ENCODE data around the gene DEPDC5. TPM values are rescaled to one million over a fixed set of nuclear protein-coding genes. Genes with fewer than 3 reads are reported as not detected.

The DEPDC5 gene
- total and polyA plus RNA-seq, 2 of the 8 experiments (the other 6 are each of a cell fraction or from before 2014, with no cell fraction given), result 18.3 to 26.5 TPM

DNA sequence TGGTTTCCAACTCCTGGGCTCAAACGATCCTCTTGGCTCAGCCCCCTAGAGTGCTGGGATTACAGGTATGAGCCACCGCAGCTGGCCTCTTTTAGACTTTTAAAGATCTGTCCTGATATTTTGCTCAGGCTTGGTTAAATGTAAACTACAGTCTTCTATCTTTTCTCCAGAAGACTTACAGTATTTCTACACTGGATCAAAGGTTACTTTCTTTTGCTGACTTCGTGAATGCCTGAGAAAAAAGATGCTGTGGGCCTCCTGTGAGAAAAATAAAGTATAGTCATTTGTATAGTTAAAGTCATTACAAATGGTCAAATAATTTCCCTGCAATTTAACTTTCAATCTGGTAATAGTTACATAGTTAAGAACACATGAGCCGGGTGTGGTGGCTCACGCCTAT, 19.6 kb downstream of the DEPDC5 start:
- no peak overlapping the region for H2AFZ ChIP-seq (ENCODE audit: low read length)
- DNase-seq (ENCODE audit: low read depth in 1 of 2, low spot score in 2 of 2), result no peak
- FAIRE-seq, result no peak

More for the DNA sequence above, 19.6 kb downstream of the DEPDC5 start:
- CTCF ChIA-PET (ENCODE audit: partially characterized antibody), result interaction anchor here (0.7 kb wide), 1 partner anchor 116 kb away, joined by 3 read pairs; no protein-coding TSS in a partner anchor
- no peak overlapping the region for H3K56ac ChIP-seq (replicated peaks; ENCODE audit: insufficient read length, low read depth, low read length)
- 89% methylated on average over 5 of the region's 5 CpGs; no CpG with 5 or more reads in 1 of the 2 experiments for WGBS, 2 experiments (ENCODE audit: extremely low coverage in 1 of 2, insufficient coverage in 1 of 2, insufficient read length in 1 of 2, insufficient replicate concordance in 2 of 2, low coverage in 1 of 2, low lambda C conversion rate in 2 of 2, missing lambda C conversion rate in 1 of 2)
- H2AK5ac ChIP-seq (ENCODE audit: low read depth, low read length), result no peak overlapping the region
- H3K4me3 ChIP-seq (ENCODE audit: extremely low read depth in 1 of 4, insufficient read depth in 2 of 4, low read depth in 3 of 4, low read length in 4 of 4), result no peak overlapping the region
- no peak overlapping the region for H3K14ac ChIP-seq (ENCODE audit: insufficient read length)
- POLR2A ChIA-PET (ENCODE audit: partially characterized antibody), result no interaction called here
- H3K23ac ChIP-seq (ENCODE audit: insufficient read length), result no peak overlapping the region
- no peak overlapping the region for H4K8ac ChIP-seq (ENCODE audit: extremely low read depth, insufficient read depth, low read length)
- no peaks in the 10 kb centered on the region for H3K9me3 ChIP-seq (ENCODE audit: insufficient read depth in 2 of 2, low read depth in 1 of 2, low read length in 1 of 2)
- peaks cover 2 to 27% (median 5%) of the 10 kb centered on the region in 4 experiments; a peak in 7 of 8 replicates for H3K36me3 ChIP-seq (ENCODE audit: control insufficient read depth in 2 of 4, insufficient read depth in 4 of 4, low read length in 3 of 4)
- TF ChIP-seq KDM5A (IDR thresholded peaks at IDR 0.05; ENCODE audit: low read length) (no peak), CREB1 (IDR thresholded peaks at IDR 0.05) (no peak), POU5F1 (IDR thresholded peaks at IDR 0.05; ENCODE audit: low read depth, low read length) (no peak), ZNF274 (IDR thresholded peaks at IDR 0.05; ENCODE audit: borderline replicate concordance, extremely low read depth, low read length) (no peak), TEAD4 (IDR thresholded peaks at IDR 0.05; ENCODE audit: low read depth, low read length) (no peak), SIX5 (IDR thresholded peaks at IDR 0.05; ENCODE audit: low read depth, low read length) (no peak), CBX8 (IDR thresholded peaks at IDR 0.05; ENCODE audit: borderline replicate concordance, low read depth, low read length) (no peak)
- TF ChIP-seq, protein P1, sequence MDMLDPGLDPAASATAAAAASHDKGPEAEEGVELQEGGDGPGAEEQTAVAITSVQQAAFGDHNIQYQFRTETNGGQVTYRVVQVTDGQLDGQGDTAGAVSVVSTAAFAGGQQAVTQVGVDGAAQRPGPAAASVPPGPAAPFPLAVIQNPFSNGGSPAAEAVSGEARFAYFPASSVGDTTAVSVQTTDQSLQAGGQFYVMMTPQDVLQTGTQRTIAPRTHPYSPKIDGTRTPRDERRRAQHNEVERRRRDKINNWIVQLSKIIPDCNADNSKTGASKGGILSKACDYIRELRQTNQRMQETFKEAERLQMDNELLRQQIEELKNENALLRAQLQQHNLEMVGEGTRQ (IDR thresholded peaks at IDR 0.05; ENCODE audit: low read length), result no peak
- H3K23me2 ChIP-seq (ENCODE audit: low read depth, low read length), result no peaks in the 10 kb centered on the region
- H2BK120ac ChIP-seq (replicated peaks; ENCODE audit: low read depth, low read length), result no peak overlapping the region
- H2BK5ac ChIP-seq (ENCODE audit: low read depth, low read length), result no peak overlapping the region
- H3K9ac ChIP-seq (replicated peaks in 1 of 4; ENCODE audit: extremely low read depth in 1 of 4, low read depth in 3 of 4, low read length in 3 of 4), result no peak overlapping the region
- no peaks in the 10 kb centered on the region for H3K27me3 ChIP-seq (replicated peaks in 1 of 4; ENCODE audit: control insufficient read depth in 3 of 4, extremely low read depth in 1 of 4, insufficient read depth in 3 of 4, low read length in 3 of 4)
- no peak overlapping the region for H2BK15ac ChIP-seq (ENCODE audit: low read length)
- H3K79me1 ChIP-seq (ENCODE audit: low read depth, low read length), result no peaks in the 10 kb centered on the region
- H2BK20ac ChIP-seq (ENCODE audit: low read length), result no peak overlapping the region
- no peak overlapping the region for H3K4ac ChIP-seq (replicated peaks; ENCODE audit: insufficient read length, low read depth, low read length)
- H4K91ac ChIP-seq (replicated peaks; ENCODE audit: insufficient read length, low read length), result no peak overlapping the region
- no peaks in the 10 kb centered on the region for H4K20me1 ChIP-seq (replicated peaks in 1 of 2; ENCODE audit: control insufficient read depth in 1 of 2, insufficient read depth in 2 of 2, low read length in 2 of 2)
- H3K27ac ChIP-seq (ENCODE audit: low read depth, low read length), result no peak overlapping the region
- no peak overlapping the region for H4K5ac ChIP-seq (ENCODE audit: insufficient read length, low read depth, low read length)
- H3K4me2 ChIP-seq (ENCODE audit: insufficient read depth in 1 of 2, low read depth in 2 of 2, low read length in 2 of 2), result no peak overlapping the region
- H3K4me1 ChIP-seq (replicated peaks in 1 of 4; ENCODE audit: control insufficient read depth in 3 of 4, insufficient read depth in 4 of 4, low read length in 3 of 4), result no peaks in the 10 kb centered on the region
- no peaks in the 10 kb centered on the region for H3K79me2 ChIP-seq (ENCODE audit: control insufficient read depth in 1 of 2, insufficient read depth in 2 of 2, low read length in 2 of 2)
- no peak overlapping the region for H3K18ac ChIP-seq (ENCODE audit: extremely low read depth, low read length)
- no peak overlapping the region for H2BK12ac ChIP-seq (ENCODE audit: low read depth, low read length)
